NB4 (cell line): ENCODE measurements around the gene SHANK1.

Source experiments
- MYC ChIP-seq: IDR thresholded peaks from 2 replicates; pipeline ENCODE4 v1.6.1; 2011; ENCODE audit warnings: low read depth, low read length
- POLR2A ChIP-seq: IDR thresholded peaks from 2 replicates; pipeline ENCODE4 v1.6.1; 2011; ENCODE audit warnings: mild to moderate bottlenecking; ENCODE audit not compliant: insufficient read length; ENCODE audit errors: extremely low read depth
- TF ChIP-seq, protein P1 (sequence below): IDR thresholded peaks from 2 replicates; pipeline ENCODE4 v1.6.1; 2011; ENCODE audit warnings: low read depth, low read length
- TF ChIP-seq, protein P2 (sequence below): IDR thresholded peaks from one replicate; pipeline ENCODE4 v1.5.1; 2012; ENCODE audit warnings: low read depth, low read length

DNA sequence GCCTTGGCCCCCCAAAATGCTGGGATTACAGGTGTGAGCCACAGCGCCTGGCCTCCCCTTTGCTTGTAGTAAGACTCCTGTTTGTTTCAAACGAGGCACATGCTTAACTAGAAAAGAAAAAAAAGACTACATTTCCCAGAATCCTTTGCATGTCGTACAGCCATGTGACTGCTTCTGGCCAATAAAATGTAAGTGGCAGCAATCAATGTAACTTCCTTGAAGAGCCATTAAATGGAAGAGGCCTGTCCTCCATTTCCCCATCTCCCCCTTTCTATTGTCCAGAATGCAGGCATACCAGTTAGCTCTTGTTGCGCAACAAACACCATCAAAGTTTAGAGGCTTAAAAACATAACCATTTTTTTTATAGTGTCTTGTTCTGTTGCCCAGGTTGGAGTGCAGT, 40.3 kb upstream of the SHANK1 start:
- TF ChIP-seq, protein P1, sequence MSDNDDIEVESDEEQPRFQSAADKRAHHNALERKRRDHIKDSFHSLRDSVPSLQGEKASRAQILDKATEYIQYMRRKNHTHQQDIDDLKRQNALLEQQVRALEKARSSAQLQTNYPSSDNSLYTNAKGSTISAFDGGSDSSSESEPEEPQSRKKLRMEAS, result peak; percentile 88
- TF ChIP-seq, protein P2, sequence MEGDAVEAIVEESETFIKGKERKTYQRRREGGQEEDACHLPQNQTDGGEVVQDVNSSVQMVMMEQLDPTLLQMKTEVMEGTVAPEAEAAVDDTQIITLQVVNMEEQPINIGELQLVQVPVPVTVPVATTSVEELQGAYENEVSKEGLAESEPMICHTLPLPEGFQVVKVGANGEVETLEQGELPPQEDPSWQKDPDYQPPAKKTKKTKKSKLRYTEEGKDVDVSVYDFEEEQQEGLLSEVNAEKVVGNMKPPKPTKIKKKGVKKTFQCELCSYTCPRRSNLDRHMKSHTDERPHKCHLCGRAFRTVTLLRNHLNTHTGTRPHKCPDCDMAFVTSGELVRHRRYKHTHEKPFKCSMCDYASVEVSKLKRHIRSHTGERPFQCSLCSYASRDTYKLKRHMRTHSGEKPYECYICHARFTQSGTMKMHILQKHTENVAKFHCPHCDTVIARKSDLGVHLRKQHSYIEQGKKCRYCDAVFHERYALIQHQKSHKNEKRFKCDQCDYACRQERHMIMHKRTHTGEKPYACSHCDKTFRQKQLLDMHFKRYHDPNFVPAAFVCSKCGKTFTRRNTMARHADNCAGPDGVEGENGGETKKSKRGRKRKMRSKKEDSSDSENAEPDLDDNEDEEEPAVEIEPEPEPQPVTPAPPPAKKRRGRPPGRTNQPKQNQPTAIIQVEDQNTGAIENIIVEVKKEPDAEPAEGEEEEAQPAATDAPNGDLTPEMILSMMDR, result no peak
- TF ChIP-seq POLR2A (no peak), MYC (no peak)
